ENCODE data around the gene TTC21A.

DNA sequence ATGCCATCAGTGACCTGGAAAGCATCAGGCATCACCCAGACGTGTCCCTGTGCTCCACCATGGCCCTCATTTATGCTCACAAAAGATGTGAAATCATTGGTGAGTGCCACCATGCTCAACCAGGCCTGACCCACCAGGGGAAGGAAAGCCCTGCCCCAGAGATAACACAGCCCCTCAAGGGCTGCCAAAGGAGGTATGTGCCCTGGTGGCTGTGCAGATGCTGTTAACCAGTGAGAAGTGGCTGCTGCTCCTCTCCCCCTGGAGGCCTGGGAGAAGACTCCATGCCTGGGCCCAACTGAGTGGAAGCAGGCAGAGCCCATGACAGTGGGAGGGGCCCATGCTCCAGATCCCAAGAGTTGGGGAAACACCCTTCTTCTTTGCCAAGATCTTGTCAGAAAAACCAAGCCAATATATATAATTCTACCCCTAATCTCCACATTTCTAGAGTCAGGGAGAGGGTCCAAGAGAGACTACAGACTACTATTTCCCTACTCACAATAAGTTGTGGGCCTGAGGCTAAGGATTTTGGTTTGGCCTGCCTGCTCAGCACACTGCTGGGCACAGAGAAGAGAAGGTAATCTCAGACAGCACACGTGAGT, 2.7 kb downstream of the TTC21A start:
- TF ChIP-seq CTCF (IDR thresholded peaks at IDR 0.05) (no peak), POLR2A (IDR thresholded peaks at IDR 0.05) (no peak)
